Measurements from ENCODE around the gene MAD1L1.
"Not testable (repeated sequence)": the region's sequence is repeated elsewhere in the genome, so short reads cannot be mapped to it uniquely, and the experiment has no call there.

- TF ChIP-seq, protein P1, sequence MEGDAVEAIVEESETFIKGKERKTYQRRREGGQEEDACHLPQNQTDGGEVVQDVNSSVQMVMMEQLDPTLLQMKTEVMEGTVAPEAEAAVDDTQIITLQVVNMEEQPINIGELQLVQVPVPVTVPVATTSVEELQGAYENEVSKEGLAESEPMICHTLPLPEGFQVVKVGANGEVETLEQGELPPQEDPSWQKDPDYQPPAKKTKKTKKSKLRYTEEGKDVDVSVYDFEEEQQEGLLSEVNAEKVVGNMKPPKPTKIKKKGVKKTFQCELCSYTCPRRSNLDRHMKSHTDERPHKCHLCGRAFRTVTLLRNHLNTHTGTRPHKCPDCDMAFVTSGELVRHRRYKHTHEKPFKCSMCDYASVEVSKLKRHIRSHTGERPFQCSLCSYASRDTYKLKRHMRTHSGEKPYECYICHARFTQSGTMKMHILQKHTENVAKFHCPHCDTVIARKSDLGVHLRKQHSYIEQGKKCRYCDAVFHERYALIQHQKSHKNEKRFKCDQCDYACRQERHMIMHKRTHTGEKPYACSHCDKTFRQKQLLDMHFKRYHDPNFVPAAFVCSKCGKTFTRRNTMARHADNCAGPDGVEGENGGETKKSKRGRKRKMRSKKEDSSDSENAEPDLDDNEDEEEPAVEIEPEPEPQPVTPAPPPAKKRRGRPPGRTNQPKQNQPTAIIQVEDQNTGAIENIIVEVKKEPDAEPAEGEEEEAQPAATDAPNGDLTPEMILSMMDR (IDR thresholded peaks at IDR 0.05; ENCODE audit: insufficient read depth, low read depth, low read length): not testable (repeated sequence)
- not testable (repeated sequence) for TF ChIP-seq EZH2 (IDR thresholded peaks at IDR 0.05; ENCODE audit: insufficient read depth, low read length)
Measured at GRCh38 chr7:2269089-2269990, 36.6 kb upstream of the MAD1L1 start.
